ENCODE measurements around the gene CADM2.

CADM2 gene

DNA sequence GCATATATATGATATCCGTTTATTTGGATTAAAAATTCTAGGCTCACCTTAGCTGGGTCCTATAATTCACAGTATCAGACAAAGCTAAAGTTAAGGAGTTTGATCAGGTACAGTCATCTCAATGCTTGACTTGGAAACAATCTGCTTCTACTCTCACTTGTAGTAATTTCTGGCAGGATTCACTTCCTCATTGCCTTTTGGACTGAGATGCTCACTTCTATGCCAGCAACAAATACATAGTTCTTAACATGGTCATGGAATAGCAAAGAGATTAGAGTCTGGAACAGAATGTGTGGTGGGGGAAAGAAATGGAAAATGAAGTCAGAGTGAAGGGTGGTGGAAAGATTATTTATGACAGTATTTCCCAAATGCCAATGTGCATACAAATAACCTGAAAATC is 693.6 kb downstream of the CADM2 start:
- Histone ChIP-seq H3K4me3 (ENCODE audit: low read depth in 1 of 2, low read length in 1 of 2) (no peak overlapping the region), H3K4me1 (ENCODE audit: control insufficient read depth in 1 of 2, insufficient read depth in 1 of 2, low read depth in 1 of 2, low read length in 1 of 2) (no peaks in the 10 kb centered on the region), H3K9me3 (no peaks in the 10 kb centered on the region), H3K27me3 (no peaks in the 10 kb centered on the region), H3K27ac (no peak overlapping the region), H3K36me3 (no peaks in the 10 kb centered on the region)
- TF ChIP-seq, protein P1, sequence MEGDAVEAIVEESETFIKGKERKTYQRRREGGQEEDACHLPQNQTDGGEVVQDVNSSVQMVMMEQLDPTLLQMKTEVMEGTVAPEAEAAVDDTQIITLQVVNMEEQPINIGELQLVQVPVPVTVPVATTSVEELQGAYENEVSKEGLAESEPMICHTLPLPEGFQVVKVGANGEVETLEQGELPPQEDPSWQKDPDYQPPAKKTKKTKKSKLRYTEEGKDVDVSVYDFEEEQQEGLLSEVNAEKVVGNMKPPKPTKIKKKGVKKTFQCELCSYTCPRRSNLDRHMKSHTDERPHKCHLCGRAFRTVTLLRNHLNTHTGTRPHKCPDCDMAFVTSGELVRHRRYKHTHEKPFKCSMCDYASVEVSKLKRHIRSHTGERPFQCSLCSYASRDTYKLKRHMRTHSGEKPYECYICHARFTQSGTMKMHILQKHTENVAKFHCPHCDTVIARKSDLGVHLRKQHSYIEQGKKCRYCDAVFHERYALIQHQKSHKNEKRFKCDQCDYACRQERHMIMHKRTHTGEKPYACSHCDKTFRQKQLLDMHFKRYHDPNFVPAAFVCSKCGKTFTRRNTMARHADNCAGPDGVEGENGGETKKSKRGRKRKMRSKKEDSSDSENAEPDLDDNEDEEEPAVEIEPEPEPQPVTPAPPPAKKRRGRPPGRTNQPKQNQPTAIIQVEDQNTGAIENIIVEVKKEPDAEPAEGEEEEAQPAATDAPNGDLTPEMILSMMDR (IDR thresholded peaks at IDR 0.05), result no peak

DNA sequence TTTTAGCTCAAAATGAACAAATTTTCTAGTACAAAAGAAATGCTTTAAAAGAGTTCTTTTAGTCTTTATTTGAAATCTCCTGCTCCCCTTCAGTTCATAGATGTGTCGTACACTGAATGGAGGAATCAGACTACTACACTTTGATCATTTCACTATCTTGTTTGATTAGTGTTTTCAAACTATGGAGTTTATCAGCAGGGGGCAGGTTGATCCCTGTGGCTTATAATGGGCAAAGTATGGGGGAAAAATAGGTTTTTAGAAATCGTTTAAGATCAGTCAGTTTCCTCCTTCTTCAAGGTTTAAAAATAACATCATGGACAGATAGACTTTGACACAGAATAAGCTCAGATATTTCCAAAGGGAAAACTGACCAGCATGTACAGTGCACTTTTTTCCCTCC is 701.7 kb downstream of the CADM2 start:
- Histone ChIP-seq H3K4me1 (ENCODE audit: control insufficient read depth in 1 of 2, insufficient read depth in 1 of 2, low read depth in 1 of 2, low read length in 1 of 2) (no peaks in the 10 kb centered on the region), H3K27ac (no peak overlapping the region), H3K4me3 (ENCODE audit: low read depth in 1 of 2, low read length in 1 of 2) (no peak overlapping the region), H3K27me3 (no peaks in the 10 kb centered on the region), H3K9me3 (no peaks in the 10 kb centered on the region), H3K36me3 (no peaks in the 10 kb centered on the region)
- TF ChIP-seq, protein P1 (IDR thresholded peaks at IDR 0.05), result no peak

DNA sequence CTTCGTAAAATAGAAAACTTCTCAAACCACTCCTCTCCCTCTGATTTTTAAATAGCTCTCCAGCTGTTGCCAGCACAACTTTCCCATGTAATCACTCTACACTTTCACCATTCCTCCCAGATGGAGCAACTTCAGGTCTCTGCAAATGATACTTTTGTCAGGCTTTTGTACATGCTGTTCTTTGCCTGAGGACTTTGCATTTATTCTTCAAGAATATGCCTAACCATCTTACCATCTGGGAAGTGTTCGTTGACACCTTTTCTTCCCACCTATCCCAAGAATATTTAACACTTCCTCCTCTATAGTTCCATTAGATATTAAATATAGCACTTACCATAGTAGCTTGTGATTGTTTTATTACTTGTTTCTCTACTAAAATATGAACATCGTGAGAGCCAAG is 703.7 kb downstream of the CADM2 start:
- Histone ChIP-seq H3K9me3 (no peaks in the 10 kb centered on the region), H3K27me3 (no peaks in the 10 kb centered on the region), H3K4me3 (ENCODE audit: low read depth in 1 of 2, low read length in 1 of 2) (no peak overlapping the region), H3K4me1 (ENCODE audit: control insufficient read depth in 1 of 2, insufficient read depth in 1 of 2, low read depth in 1 of 2, low read length in 1 of 2) (no peaks in the 10 kb centered on the region), H3K27ac (no peak overlapping the region), H3K36me3 (no peaks in the 10 kb centered on the region)
- TF ChIP-seq, protein P1 (IDR thresholded peaks at IDR 0.05), result no peak

DNA sequence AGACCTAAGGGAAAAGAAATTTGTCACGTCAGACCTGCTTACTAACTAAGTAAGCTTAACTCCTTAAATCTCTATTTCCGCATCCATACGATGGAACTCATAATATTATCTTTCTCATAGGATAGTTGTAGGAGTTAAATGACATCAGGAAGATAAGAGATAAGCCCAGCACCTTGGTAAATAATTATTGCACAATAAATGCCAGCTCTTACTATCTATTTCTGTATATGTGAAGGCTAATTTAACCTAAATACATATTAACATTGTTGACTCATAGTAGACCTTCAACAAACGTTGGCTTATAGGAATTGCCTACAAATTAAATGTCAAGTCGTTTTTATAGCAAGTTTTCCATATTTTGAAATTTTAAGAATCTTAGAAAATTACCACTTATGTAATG is 709.0 kb downstream of the CADM2 start:
- H3K9me3 ChIP-seq, result no peaks in the 10 kb centered on the region
- H3K4me1 ChIP-seq (ENCODE audit: control insufficient read depth in 1 of 2, insufficient read depth in 1 of 2, low read depth in 1 of 2, low read length in 1 of 2), result no peaks in the 10 kb centered on the region
- TF ChIP-seq, protein P1 (IDR thresholded peaks at IDR 0.05), result no peak

DNA sequence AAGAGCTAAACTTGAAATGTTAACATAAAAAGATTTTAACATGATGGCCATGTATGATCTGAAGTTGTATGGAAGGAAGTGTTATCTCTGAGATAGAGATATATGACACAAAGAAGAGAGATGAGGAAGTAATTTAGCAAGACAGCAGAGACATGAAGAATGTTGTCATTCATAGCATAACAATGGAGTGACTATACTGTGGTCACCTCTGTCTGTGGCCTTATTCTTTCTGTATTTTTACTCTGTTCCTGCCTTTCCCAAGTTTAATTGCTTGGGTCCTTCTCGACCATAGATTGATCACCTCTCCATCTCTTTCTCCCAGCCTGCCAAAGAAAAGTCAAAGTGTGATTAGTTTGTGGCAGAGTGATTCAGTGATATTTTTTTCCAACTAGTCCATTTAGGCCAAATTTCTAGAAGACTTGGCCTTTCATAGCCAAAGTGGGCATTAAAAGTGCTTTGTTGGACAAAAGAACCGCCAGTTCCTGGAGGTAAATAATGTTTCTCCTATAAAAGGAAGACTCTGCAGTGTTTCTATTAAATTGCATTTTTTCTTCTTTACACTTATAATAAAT is 711.9 kb downstream of the CADM2 start:
- H3K27me3 ChIP-seq, result no peaks in the 10 kb centered on the region
- H3K36me3 ChIP-seq, result no peaks in the 10 kb centered on the region
- no peaks in the 10 kb centered on the region for H3K9me3 ChIP-seq
- H3K4me3 ChIP-seq (ENCODE audit: low read depth in 1 of 2, low read length in 1 of 2), result no peak overlapping the region
- no peak overlapping the region for H3K27ac ChIP-seq
- H3K4me1 ChIP-seq (ENCODE audit: control insufficient read depth in 1 of 2, insufficient read depth in 1 of 2, low read depth in 1 of 2, low read length in 1 of 2), result no peaks in the 10 kb centered on the region
- TF ChIP-seq, protein P1 (IDR thresholded peaks at IDR 0.05), result no peak

More for the DNA sequence above, 709.0 kb downstream of the CADM2 start:
- Histone ChIP-seq H3K4me3 (ENCODE audit: low read depth in 1 of 2, low read length in 1 of 2) (no peak overlapping the region), H3K36me3 (no peaks in the 10 kb centered on the region), H3K27ac (no peak overlapping the region), H3K27me3 (no peaks in the 10 kb centered on the region)

DNA sequence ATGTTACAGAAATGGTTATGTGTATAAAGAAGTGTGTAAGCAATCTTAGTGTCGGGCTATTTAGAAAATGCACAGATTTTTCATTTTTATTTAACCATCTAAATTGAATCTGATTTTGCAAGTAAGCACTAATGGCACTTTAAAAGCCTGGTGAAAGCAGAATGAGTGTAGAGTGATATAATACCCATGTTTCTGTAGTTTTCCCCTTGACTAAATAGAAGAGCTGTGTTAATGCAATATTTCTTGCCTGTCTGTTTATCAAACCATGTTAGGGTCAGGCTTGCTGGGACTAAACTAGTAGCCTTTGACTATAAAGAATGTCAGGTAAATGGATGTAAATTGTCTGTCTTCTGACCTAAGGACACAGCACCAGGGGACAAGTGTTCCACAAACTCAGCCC is 714.0 kb downstream of the CADM2 start:
- Histone ChIP-seq H3K27me3 (no peaks in the 10 kb centered on the region), H3K4me1 (ENCODE audit: control insufficient read depth in 1 of 2, insufficient read depth in 1 of 2, low read depth in 1 of 2, low read length in 1 of 2) (no peaks in the 10 kb centered on the region)
- TF ChIP-seq, protein P1 (IDR thresholded peaks at IDR 0.05), result no peak

More for the DNA sequence above, 714.0 kb downstream of the CADM2 start:
- Histone ChIP-seq H3K27ac (no peak overlapping the region), H3K9me3 (no peaks in the 10 kb centered on the region), H3K36me3 (no peaks in the 10 kb centered on the region), H3K4me3 (ENCODE audit: low read depth in 1 of 2, low read length in 1 of 2) (no peak overlapping the region)

Data from neutrophil (primary cell).